ENCODE measurements around the gene HLA-DMA.

GRCh38 chr6:32935551-32936238 is 17.2 kb downstream of the HLA-DMA start:
- TF ChIP-seq CTCF (conservative IDR thresholded peaks at IDR 0.05 in 1 of 2, IDR thresholded peaks at IDR 0.05 in 1 of 2; ENCODE audit: extremely low read depth in 1 of 2, insufficient read depth in 1 of 2, low read depth in 1 of 2, low read length in 2 of 2) (no peak), EZH2 (IDR thresholded peaks at IDR 0.05; ENCODE audit: borderline replicate concordance, low read length) (no peak)

Measured in mammary epithelial cell (primary cell).